NCI-H2196 treated with DMSO at 0.1 percent for 48 hours (cell line): ENCODE results near the gene TRAPPC5.

Source experiments
- DNase-seq: peaks from one replicate; lab custom pipeline; 2025; ENCODE audit not compliant: unreplicated experiment; lab: John Stamatoyannopoulos, UW

TRAPPC5 gene

GRCh38 chr19:7729831-7730285, 49.2 kb downstream of the TRAPPC5 start:
- no peak for DNase-seq

- no peak for DNase-seq
These were observed 49.9 kb downstream of the TRAPPC5 start for GRCh38 chr19:7730286-7731217.

- DNase-seq: no peak
These were observed 50.6 kb downstream of the TRAPPC5 start for GRCh38 chr19:7731218-7731595.

GRCh38 chr19:7731615-7732014, 51.0 kb downstream of the TRAPPC5 start:
- no peak for DNase-seq

GRCh38 chr19:7732045-7732444, 51.4 kb downstream of the TRAPPC5 start, which contains the start of gene CLEC4G:
Gene CLEC4G (minus strand): TSS chr19:7732110. CDS start chr19:7732102, 8 bp downstream.
- DNase-seq: no peak

GRCh38 chr19:7733376-7733775, 52.7 kb downstream of the TRAPPC5 start:
- no peak for DNase-seq

GRCh38 chr19:7734220-7735203, 53.9 kb downstream of the TRAPPC5 start:
- no peak for DNase-seq

- no peak for DNase-seq
These were observed 55.5 kb downstream of the TRAPPC5 start for GRCh38 chr19:7736148-7736547.

GRCh38 chr19:7737215-7737614, 56.6 kb downstream of the TRAPPC5 start:
- no peak for DNase-seq
